PFSK-1 (cell line): ENCODE measurements around the gene RGS3.

Source experiments
- FOXP2 ChIP-seq: optimal IDR thresholded peaks from 2 replicates; pipeline ENCODE3; 2011; ENCODE audit warnings: borderline replicate concordance, control low read depth, inconsistent platforms; ENCODE audit not compliant: insufficient read depth; ENCODE audit errors: extremely low read length, extremely low read depth
- POLR2AphosphoS5 ChIP-seq: IDR thresholded peaks from 2 replicates; pipeline ENCODE4 v1.6.1; 2012; ENCODE audit warnings: low read depth, mild to moderate bottlenecking, control low read depth, low read length, moderate library complexity
- REST ChIP-seq, 2 experiments: IDR thresholded peaks; 2 replicates each; pipeline versions ENCODE4 v1.6.1 to v1.8.0; 2011 to 2012; ENCODE audit warnings: low read depth in 2 of 2, low read length in 2 of 2, control low read depth in 1 of 2, inconsistent platforms in 1 of 2, mild to moderate bottlenecking in 1 of 2, moderate library complexity in 1 of 2; ENCODE audit not compliant: insufficient read depth in 1 of 2
- SIN3A ChIP-seq: IDR thresholded peaks from 2 replicates; pipeline ENCODE4 v1.6.1; 2012; ENCODE audit warnings: mild to moderate bottlenecking, low read length, moderate library complexity, borderline replicate concordance; ENCODE audit not compliant: insufficient read depth
- TAF1 ChIP-seq: IDR thresholded peaks from 2 replicates; pipeline ENCODE4 v1.6.1; 2012; ENCODE audit warnings: low read length, control low read depth, borderline replicate concordance; ENCODE audit not compliant: insufficient read depth

The RGS3 gene

GRCh38 chr9:113483676-113484257 lies 20.2 kb downstream of the RGS3 start:
- TF ChIP-seq REST (IDR thresholded peaks at IDR 0.05; ENCODE audit: insufficient read depth in 1 of 2, low read depth in 2 of 2, low read length in 2 of 2): no peak

DNA sequence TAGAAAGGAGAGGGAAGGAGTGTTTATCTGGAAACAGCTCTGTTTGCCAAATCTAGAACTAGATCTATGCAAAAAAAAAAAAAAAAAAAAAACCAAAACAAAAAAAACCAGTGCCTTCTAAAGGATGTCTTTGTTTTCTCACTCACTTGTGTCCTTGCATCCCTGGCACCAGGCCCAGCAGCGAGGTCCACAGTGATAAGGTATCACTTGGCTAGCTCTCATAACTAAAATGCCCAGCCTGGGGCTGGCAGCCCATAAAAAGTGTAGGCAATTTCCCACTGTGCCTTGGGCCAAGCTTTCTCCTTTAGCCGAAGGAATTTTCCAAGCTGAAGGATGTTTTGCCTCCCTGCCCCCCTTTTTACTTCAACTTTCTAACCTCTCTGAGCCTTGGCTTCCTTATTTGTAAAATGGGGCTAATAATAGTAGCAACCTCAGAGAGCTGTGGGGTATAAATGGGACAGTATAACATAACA lies 20.8 kb downstream of the RGS3 start:
- TF ChIP-seq SIN3A (no peak), FOXP2 (no peak), POLR2AphosphoS5 (no peak), REST (IDR thresholded peaks at IDR 0.05; ENCODE audit: insufficient read depth in 1 of 2, low read depth in 2 of 2, low read length in 2 of 2) (no peak), TAF1 (no peak)

GRCh38 chr9:113485761-113486115 lies 22.2 kb downstream of the RGS3 start:
- TF ChIP-seq SIN3A (no peak), TAF1 (no peak)

DNA sequence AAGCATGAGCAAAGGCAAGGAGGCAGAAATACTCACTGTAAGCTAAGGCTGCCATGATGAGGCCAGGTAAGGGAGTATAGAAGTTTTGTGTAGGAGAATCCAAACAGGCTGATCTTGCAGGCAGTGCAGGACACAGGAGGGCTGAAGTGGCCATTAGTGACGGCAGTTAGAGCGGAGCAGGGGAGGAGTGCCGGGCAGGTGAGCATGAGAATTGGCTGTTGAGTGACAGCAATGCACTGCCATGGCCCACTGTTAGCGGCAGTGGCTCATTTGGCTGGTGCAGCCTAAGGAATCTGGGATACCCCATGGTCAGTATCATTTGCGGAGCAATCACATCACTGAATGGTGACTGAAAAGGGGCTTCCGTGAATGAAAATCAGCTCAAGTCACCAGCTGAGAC lies 22.8 kb downstream of the RGS3 start:
- no peak for TF ChIP-seq POLR2AphosphoS5
- no peak for TF ChIP-seq SIN3A
- TF ChIP-seq FOXP2: no peak
- no peak for TF ChIP-seq REST (IDR thresholded peaks at IDR 0.05; ENCODE audit: insufficient read depth in 1 of 2, low read depth in 2 of 2, low read length in 2 of 2)

- TF ChIP-seq FOXP2 (no peak), REST (IDR thresholded peaks at IDR 0.05; ENCODE audit: insufficient read depth in 1 of 2, low read depth in 2 of 2, low read length in 2 of 2) (no peak), SIN3A (no peak), POLR2AphosphoS5 (no peak), TAF1 (no peak)
These were observed 24.5 kb downstream of the RGS3 start for GRCh38 chr9:113488071-113488470.

DNA sequence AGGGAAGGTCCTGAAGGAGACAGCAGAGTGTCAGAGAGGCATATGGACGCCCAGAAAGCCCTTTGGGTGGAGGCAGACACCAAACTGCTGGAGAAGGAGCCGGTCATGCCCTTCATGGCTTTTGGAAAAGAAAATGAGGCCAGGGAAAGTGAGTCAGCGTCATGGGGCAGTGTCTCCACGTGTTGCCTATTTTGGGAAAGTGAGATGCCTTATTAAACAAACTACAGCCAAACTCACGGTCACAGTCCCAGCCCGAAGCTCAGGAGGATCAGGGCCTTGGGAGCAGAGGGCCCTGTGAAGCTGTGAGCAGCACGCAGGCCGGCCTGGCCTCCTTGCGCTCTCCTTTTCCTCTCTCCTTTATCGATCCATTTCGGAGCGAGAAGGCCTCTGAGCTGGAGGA lies 25.0 kb downstream of the RGS3 start:
- TF ChIP-seq TAF1 (no peak), SIN3A (no peak), POLR2AphosphoS5 (no peak), REST (IDR thresholded peaks at IDR 0.05; ENCODE audit: insufficient read depth in 1 of 2, low read depth in 2 of 2, low read length in 2 of 2) (no peak), FOXP2 (no peak)
